HG03565 (cell line): Measurements from ENCODE around the gene MAPK11.

Experiments
- ATAC-seq: cut with Tn5 transposase; IDR thresholded peaks from one replicate; pipeline ENCODE4 v1.9.1; 2021; ENCODE audit warnings: mild to moderate bottlenecking, moderate library complexity; ENCODE audit not compliant: unreplicated experiment

Gene MAPK11

DNA sequence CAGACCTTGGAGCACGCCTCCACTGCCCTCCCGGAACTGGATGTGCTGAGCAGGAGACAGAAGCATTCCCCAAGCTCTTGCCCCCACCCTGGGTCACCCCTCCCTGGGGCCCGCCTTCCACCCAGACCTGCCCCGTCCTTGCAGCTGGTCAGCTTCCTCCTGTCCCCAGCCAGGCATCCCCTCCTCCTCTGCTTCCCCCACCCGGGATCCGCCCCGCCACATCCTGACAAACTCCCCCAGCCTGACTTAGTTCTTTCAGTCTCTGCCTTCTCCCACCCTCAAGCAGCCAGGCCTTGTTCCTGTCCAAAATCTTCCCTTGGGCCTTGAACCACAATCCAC, 38.4 kb upstream of the MAPK11 start:
- ATAC-seq, result no peak

GRCh38 chr22:50307890-50308596, 37.9 kb upstream of the MAPK11 start:
- no peak for ATAC-seq

GRCh38 chr22:50306753-50307749, 36.9 kb upstream of the MAPK11 start, which contains the start of gene PLXNB2:
Gene PLXNB2, minus strand, starts transcription at chr22:50307646. Its CDS starts 17,062 bp downstream, at chr22:50290584.
- ATAC-seq, result no peak

DNA sequence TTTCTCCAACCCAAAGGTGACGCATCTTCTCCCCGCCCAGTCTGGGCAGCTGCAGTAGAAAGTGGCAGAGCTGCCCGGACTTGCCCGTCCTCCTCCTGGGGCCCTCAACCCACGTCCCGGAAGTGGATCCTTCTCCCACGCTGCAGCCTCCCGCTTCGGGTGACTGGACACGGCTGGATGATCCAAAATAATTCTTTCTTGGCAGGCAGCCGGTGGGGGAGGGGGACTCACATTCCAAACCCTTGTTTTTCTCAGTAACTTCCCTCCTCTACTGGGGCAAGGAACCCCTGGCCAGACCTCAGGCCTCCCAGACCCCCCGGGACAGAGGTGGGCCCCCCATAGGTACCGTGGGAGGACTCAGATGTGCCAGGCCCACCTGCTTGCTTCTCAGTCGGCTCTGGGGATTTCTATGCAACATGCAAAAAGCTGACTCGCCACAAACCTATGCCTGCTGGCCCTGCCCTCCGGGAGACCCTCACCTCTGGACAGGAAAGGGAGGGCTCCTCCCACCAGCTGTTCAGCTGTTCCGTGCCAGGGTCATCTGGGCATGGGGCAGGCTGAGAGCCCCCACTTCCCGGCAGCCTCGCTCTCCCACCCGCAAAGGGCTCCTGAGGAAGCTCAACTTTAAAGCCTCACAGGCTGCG, 35.9 kb upstream of the MAPK11 start:
- ATAC-seq, result no peak

- ATAC-seq, result no peak
These were observed 35.3 kb upstream of the MAPK11 start for GRCh38 chr22:50305393-50305922.

- no peak for ATAC-seq
These were observed 34.6 kb upstream of the MAPK11 start for GRCh38 chr22:50304528-50305392.

DNA sequence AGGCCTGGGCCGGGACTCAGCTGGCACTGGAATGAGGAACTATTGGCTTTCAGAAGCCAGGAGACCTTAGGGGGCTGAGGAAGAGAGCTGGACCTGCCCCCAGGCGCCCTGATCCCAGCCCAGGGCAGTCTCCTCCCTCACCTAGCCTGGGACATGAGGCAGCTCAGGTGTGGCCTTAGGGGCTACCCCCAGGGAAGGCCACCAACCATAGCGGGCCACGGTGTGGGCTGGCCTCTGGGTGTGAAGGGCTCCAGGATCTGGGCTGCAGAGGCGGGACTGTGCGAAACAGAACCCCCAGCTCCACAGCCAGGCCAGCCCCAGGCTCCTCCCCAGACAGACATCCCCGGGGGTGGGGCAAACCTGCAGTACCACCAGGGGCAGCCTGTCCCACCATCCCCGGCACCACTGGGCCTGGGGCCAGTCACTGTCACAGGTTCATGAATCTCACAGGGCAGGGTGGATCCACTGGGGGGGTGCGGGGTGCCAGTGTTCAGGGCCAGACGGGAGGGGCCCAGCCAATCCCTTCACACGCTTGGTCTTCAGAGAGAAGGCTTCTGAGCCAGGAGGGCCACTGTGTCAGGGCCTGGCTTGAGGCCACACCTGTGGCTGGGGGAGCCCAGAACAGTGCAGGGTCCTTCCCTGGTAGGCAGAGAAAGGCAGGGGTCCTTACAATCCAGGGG, 33.8 kb upstream of the MAPK11 start:
- ATAC-seq, result no peak

DNA sequence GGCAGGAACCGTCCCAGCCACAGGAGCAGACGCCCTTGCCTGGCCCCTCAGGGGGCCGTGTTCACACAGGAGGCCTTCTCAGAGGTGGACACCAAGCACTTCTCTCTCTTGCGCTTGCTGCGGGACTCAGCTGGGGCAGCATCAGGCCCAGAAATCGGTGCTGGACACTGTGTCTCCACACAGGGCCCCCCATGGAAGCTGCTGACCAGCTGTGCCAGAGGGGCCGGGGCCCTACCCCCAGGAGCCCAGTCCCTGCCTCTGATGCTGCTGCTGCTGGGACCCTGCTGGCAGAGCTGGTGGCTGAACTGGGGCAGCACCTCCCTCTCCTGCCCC, 33.3 kb upstream of the MAPK11 start:
- no peak for ATAC-seq

GRCh38 chr22:50302564-50302963, 32.4 kb upstream of the MAPK11 start:
- no peak for ATAC-seq

DNA sequence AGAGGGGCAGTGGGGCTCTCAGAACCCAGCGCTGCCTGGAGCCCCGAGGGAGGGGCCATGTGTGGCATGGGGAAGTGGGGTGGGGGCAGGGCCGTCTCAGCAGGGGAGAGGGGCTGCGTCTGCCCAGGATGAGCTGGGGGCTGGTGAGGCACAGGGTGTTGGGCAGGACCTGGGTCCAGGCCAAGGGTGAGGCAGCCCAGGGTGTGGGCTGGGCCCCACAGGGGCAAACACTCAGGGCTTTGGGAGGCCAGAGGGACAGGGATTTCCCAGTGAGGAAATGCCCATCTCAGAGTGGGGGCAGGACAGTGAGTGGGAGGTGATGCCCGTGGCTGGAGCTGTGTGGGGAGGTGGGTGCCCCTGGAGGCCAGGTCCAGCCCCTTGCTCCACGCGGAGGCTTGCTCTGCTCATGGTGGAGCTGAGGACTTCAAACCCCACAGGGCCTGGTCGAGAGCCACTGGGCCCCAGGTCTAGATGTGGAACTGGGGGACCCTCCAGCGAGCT, 31.9 kb upstream of the MAPK11 start:
- no peak for ATAC-seq

- no peak for ATAC-seq
These were observed 31.4 kb upstream of the MAPK11 start for GRCh38 chr22:50301581-50301991.

GRCh38 chr22:50300620-50301257, 30.6 kb upstream of the MAPK11 start:
- ATAC-seq, result no peak

DNA sequence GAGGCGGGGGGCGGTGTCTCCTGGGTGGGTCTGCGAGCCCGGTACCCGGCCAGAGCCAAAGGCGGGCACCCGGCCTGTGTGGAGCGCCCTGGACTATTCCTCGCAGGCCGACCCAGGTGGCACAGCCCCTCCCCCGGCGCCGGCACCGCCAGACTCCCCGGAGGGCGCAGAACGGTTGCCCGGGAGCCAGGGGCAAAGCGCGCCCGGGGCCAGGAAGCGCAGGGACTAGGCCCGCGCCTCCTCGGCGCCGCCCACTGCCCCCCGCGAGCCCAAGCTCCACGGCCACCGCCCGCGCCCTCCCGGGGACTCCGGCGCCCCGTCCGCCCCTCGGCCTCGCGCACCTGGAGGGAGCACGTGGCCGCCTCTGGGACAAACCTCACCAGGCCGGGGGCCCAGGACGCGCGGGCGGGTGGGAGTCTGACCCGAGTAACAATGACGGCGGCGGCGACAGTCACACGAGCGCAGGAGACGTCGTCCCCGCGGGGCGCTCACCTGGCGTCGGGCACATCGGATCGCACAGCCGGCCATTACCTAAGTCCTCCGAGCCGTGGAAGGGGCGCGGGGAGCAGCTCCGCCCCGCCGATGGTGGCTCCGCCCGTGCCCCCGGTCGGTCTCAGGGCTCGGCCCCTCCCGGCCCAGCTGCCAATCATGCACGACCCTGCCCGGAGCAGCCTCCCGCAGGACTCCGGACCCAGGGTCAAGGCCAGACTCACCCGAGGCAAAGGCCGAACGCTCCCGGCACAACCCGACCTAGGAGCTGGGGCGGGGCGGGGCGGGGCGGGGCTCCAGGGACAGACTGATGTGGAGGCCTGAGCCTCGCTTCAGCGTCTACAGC, 29.8 kb upstream of the MAPK11 start:
- no peak for ATAC-seq

GRCh38 chr22:50298937-50299784, 29.0 kb upstream of the MAPK11 start:
- ATAC-seq, result no peak

DNA sequence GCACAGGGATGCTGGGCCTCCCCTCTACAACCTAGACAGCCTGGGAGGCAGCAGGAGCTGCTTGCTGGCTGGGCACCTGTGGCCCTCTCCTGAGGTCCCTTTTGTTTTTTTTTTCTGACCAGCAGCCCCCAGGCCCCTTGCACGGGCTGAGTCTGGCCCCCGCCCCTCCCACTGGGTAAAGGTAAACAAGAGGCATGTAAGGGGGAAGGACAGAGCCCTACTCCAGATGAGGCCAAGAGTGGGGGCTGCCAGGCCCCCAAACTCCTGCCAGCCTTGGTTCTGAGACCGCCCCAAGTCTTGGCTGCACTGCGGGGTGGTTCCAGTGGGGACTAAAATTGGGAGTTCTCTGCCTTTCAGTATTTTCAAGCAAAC, 28.1 kb upstream of the MAPK11 start:
- no peak for ATAC-seq

GRCh38 chr22:50297510-50298265, 27.5 kb upstream of the MAPK11 start:
- no peak for ATAC-seq
